ENCODE data around the gene ZNHIT3.

ZNHIT3 gene

DNA sequence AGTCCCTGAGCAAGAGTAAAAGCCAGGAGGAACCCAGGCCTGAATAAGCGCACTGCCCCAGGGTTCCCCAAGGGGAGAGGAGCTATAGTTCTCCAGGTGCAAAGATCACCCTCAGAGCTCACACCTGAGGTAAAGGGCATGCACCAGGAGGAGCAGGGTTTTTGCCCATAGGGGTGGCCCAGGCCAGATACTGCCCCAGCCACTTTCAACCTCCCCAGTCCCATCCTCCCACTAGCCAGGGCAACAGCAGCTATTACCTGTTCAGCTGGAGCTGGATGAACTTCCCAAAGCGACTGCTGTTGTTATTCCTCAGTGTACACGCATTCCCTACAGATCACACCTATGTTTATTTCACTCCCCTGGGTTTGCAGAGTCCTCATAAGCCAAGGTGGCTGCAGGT lies 28.4 kb downstream of the ZNHIT3 start:
- no peak for FAIRE-seq

DNA sequence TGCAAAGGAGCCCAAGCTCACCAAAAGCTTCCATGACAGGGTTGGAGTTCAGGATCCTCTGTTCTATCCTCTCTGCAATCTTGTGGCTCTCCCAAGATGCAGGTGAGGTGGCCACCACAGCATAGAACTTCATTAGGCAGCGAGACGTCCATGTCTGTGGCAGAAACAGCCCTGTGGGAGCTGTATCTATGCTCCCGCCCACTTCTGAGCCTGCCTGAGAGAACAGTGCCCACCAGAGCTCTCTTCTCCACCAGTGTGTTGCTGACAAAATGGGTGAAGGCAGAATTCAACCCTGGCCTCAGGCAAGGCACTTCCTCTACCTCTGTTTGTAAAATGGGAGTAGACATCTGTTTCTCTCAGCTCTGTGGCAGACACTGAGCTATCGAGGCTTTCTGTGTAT lies 29.4 kb downstream of the ZNHIT3 start:
- no peak for FAIRE-seq

DNA sequence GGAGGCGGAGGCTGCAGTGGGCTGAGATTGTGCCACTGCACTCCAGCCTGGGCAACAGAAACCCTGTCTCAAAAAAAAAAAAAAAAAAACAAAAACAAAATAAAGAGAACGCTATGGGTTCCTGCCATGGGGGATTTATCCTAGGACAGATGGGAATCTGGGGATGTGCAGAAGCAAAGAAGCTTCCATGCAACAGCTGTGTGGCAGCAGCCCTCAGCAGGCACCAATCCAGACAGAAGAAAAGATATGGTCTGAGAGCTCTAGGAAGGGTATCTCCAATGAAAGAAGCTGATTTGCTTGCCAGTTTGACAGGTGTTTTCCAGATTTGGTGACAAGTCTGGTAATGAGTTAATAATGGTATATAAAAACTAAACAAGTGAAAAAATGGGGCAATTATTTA lies 36.6 kb downstream of the ZNHIT3 start:
- no peak for FAIRE-seq

DNA sequence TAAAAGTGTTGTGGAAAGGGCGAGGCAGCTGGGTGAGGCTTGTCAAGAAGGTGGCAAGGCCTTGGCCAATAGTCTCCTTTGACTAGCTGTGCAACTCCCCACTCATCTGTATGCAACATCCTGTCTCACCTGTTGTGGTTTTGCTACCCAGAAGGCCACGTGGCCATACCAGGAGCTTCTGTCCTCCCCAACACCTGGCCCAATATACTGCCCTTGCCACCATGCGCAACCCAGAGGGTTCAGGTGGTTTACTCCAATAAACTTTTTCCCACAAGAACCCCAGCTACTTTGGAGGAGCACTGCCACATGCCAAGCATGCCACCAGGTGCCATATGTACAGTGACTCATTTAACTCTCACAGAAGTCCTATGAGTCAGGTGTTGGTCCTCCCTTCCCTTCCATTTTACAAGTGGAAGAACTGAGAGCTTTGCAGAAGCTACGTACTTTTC lies 38.0 kb downstream of the ZNHIT3 start:
- no peak for FAIRE-seq

DNA sequence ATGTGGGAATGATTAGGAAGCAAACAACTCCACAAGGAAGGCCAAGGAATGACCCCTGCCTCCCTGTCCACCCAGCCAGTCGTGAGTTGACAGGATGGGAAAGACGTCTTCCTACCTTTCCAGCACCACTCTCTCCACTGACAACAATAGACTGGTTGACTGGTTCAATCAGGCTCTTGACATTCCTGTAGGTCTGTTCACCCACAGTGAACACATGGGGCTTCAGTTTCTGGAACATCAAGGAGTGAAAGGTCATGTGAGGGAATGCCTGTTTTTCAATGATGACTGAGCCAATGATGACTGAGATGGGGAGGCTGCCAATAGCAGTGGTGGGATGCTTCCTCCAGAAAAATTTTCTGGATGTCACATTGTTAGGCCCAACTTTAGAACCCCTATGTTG lies 38.6 kb downstream of the ZNHIT3 start:
- FAIRE-seq, result no peak

DNA sequence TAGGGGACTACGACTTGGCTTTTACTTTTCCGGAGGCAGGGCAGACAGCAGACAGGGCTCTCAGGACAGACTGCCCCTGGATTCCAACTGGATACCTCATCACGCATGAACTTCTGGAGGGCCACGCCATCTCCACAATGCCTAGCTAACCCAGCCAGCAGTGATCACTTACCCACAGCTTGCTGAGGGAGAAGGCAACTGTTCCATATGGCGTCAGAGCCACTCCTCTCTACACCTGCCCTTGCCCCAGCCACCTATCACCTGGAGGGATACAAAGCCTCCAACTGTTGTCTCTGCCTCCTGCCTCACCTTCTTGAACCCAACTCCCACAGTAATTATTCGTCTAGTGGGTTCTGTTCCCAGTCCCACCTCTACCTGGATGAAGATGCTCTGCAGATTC lies 39.4 kb downstream of the ZNHIT3 start:
- no peak for FAIRE-seq

DNA sequence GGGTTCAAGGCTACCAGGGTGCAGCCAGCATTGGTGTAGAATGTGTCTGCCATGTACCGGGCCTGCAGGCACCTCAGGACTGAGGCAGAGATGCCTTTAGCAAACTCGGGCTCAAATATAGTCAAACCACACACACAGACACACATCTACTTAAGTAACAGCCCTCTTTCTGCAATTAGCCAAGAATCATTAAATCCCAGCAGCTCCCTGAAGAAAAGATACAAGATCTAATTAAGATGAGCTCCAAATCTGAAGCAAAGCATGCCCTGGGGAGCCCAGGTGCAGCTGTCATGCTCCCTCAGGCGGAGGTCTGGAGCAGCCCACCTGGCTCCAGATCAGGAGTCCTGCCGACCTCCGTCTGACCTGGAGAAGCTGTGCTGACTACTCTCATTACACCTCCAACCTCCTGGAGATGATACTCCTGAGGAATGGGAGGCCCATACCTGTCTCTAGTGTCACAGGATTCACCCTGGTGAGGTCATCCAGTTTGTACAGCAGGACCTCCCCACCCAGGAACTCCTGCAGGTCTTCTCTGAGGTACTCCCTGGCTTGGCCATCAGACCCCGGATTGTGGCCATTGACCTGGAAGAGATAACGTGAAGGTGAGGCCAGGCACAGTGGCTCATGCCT lies 41.3 kb downstream of the ZNHIT3 start:
- FAIRE-seq, result no peak

DNA sequence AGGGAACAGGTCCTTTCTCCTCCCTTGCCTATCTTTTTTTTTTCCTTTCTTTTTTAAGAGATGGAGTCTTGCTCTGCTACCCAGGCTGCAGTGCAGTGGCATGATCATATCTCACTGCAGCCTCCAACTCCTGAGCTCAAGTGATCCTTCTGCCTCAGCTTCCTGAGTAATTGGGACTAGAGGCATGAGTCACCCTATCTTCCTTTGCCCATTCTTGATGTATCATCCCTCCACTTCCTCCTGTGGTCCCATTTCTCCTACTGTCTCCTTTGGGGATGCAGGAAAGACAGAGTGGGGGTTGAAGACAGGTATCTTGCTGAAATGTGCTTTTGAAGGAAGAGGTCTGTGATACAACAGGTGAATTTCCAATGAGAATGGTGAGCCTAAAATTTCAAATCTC lies 42.6 kb downstream of the ZNHIT3 start:
- FAIRE-seq, result no peak

DNA sequence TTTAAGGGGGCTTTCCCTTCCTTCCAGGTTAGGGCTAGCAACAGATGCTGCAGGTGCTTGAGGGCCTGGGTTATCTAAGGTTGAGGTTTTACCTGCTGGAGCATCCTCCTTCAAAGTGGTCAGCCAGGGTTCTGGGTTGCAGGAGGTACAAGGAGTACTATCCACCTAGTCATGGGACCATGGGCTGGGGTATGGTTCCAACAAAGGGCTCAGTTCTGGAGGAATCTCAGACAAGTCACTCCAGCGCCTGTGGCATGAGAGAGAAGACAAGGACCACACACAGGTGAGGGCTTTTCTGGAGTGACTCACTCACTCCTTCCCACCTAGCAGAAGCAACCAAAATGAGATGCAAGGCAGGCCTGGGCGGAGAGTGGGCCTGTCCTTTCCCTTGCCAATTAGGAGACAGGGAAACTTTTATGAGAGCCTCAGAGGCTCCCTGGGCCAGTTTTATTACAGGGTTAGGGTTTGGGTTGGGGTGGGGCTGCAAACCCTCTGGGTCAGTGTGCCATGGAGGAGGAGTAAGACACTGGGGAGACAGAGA lies 46.0 kb downstream of the ZNHIT3 start:
- FAIRE-seq, result no peak

DNA sequence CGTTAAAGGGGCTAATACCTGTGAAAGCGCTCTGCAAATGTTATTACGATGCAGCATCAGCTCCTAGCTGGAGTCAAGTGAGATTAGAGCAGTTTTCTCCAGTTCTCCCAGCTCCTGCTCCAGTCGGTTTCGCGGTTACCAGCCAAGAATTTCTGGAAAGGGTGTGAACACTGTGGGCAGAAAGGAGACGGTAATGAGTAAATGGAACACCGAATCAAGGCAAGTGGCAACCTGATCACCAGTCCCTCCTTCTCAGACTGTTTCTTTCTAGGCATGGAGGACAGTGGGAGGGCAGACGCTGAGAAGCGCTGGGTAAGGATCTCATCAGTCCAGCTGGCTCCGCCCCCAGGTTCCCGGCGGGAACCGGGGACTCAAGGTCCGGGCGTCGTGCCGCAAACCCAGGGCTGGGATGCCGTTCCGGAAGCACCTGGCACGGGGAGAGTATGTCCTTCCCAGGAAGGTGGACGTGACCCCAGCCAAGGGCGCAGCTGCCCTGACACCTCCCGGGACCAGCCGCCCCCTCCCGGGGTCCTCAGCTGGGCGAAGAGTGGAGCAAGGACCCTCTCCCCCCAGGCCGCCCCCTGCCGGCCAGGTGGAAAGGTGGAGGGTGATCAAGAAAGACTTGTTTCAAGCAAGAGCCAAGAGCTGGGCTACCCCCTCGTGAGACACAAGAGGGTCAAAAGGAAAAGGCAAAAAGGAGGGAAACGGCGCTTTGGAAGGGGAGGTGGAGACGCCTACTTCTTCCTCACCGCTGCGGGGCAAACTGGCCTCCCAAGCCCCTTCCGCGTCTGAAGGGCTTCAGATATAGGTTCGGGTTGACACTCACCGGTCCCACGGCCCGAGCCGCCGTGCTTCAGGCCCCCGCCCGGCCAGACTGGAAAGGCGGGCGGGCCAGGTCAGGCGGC lies 47.7 kb downstream of the ZNHIT3 start:
- no peak for FAIRE-seq

DNA sequence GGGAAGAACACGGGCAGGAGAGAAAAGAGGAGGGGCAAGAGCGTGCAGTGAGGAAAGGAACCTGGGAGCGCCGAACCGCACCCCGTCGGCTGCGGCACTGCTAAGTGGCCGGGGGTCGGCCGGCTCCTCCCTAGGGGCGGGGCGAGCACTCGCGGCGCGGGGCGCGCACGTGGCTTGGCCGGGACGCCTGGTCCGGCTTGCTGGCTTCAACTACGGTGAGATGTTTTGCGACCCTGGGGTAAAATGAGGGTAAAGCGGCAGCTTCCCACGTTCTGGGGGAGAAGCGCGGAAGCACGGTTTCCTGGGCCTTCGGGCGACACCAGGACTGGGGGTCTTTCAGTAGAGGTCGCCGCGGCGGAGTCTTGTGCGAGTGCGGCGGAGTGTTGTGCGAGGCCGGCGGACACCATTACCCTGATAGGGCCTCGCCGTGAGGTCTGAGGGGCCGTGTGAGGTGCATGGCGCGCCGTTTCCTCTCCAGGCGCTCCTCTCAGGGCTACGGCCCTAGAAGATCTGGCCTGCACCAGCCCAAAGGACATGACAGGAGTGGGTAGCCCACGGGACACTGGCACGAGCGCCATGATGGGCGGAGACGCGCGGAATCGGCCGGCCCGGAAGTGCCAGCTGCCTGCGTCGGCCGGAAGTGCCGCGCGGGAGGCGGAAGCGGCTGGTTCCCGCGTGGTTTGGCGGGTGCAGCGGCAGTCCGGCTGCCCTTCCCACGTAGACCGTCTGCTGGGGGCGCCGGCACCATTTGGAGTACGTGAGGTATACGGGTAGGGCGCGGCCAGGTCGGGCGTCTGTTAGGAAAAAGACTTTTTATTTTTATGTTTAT lies 48.6 kb downstream of the ZNHIT3 start, which contains the start of the genes MYO19 and PIGW:
MYO19 (minus strand) TSS at position 29 of the 829 bp plus-strand sequence. CDS start 2,330 bp downstream, outside the sequence.
PIGW (plus strand) TSS at position 148 of the 829 bp plus-strand sequence. CDS start 2,115 bp downstream, outside the sequence.
- FAIRE-seq, result no peak

DNA sequence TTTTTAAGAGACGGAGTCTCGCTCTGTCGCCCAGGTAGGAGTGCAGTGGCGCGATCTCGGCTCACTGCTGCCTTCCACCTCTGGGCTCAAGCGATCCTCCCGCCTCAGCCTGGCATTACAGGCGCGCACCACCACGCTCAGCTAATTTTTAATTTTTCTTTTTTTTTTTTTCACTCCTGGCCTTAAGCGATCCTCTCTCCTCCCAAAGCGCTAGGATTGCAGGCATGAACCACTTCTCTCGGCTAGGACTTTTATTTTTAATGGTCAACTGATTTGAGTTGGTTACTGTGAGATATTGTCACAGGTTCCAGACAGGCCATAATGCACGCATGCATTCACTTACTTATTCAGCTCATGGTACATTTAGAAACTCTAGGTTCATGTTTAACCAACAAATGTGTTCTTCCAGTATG lies 49.2 kb downstream of the ZNHIT3 start:
- FAIRE-seq, result no peak

DNA sequence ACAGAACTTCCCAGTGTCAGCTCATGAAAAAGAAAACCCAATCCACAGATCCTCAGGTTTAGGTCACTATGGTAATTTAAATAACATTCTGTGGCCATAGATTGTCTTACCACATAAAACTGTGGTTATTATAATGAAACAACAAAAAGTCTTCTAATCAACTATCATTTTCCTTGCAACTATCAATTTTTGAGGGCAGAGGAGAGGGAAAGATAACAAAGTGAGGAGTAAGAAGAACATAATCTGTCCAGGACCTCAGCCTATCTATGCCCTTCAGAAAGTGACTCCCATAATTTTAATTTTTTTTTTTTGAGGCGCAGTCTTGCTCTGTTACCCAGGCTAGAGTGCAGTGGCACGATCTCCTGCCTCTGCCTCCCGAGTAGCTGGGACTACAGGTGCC lies 54.2 kb downstream of the ZNHIT3 start:
- no peak for FAIRE-seq

DNA sequence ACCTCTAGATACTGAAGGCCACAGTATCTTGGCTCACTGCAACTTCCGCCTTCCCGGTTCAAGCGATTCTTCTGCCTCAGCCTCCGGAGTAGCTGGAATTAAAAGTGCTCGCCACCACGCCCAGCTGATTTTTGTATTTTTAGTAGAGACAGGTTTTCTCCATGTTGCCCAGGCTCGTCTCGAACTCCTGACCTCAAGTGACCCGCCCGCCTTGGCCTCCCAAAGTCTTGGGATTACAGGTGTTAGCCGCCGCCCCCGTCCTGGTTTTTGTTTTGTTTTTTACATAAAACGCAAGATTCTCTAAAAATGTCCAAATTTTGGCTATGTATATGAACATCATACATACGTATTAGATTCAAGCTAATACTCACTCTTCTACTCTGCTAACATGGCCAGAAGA lies 56.3 kb downstream of the ZNHIT3 start:
- no peak for FAIRE-seq

DNA sequence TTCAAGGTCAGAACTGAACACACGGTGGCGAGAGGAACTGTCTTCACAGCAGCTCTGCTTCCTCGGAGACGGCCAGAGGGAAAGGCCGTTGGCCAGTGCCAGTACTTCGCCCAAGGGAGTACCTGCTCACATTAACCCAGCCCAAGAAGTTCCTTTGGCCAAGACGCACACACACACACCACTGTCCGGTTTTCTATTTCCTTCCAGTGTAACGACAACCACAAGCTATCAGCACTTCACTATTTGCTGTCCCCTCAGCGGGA lies 57.5 kb downstream of the ZNHIT3 start:
- no peak for FAIRE-seq

DNA sequence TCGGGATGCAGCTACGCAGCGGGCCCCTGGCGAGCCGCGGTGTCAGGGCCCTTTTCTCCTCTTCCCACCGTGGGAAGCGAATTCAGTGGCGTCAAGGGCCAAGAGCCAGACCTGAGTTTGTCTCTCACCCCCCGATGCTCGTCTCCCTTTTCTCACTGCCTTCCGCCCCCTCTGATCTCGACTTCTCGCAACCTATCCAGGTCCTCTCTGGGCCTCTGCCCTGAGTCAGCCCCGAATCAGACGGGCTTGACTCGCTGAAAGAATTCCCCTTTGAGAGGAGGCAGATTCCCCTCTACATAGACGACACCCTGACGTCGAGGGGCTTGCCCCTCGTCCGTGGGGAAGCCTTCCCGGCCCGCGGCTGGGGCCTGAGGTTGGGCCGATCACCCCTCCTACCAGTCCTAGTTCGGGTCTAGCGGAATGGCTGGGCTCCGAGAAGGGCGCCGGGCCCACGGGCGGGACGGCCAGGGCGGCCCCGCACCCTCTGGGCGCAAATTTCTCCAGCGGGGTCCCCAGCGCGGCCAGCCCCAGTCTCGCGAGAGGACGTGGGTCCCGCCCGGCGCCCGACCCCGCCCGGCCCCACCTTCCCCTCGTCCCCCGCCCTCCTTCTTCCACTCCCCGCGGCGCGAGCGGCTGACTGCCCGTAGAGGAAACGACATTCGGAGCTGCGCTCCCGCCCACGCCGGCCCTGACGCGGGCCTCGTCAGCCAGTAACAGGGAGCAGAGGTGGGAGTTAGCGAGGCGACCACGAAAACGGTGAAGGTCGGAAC lies 58.0 kb downstream of the ZNHIT3 start, which contains the start of gene GGNBP2:
GGNBP2 (plus strand) TSS at position 613 of the 770 bp plus-strand sequence. CDS start 806 bp downstream, outside the sequence.
- FAIRE-seq, result no peak

DNA sequence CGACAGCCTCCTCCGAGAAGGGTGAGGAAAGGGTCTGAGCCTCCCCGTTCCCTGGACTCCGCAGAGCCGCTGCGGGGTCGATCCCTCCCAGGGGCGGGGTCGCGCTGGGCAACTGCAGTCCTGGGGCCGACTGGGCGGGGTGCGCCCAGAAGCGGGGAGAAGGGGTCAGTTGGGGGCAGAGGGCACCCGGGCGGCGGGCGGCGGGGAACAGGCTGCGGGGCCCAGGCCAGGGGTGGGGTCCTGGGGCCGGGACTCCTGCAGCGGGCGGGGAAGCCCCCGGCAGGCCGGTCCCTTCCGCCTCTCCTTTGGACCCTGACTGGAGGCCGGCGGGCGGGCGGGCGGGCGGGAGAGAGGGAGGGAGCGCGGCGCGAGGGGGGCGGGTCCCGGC lies 58.6 kb downstream of the ZNHIT3 start:
- FAIRE-seq, result no peak

All from endometrium (tissue), 2 donors.